ENCODE data around the gene PRSS37.

The PRSS37 gene

GRCh38 chr7:141789917-141790316 is 51.4 kb downstream of the PRSS37 start, which contains the start of gene TAS2R5:
Gene TAS2R5 (plus strand): TSS chr7:141790217. CDS start chr7:141790362, 145 bp downstream.
- no peak for TF ChIP-seq CTCF (conservative IDR thresholded peaks at IDR 0.05; ENCODE audit: low read depth, low read length)
- DNase-seq (ENCODE audit: low read depth): no peak

GRCh38 chr7:141788296-141788695 is 53.0 kb downstream of the PRSS37 start:
- no peak for DNase-seq (ENCODE audit: low read depth)
- no peak for TF ChIP-seq CTCF (conservative IDR thresholded peaks at IDR 0.05; ENCODE audit: low read depth, low read length)
- H3K4me3 ChIP-seq (ENCODE audit: low read depth, low read length): no peak overlapping the region

More at GRCh38 chr7:141789917-141790316, 51.4 kb downstream of the PRSS37 start, which contains the start of gene TAS2R5:
- no peak within 1 kb of the TSS for H3K4me3 ChIP-seq (ENCODE audit: low read depth, low read length)

All from choroid plexus epithelial cell (primary cell).